Suprapubic skin (tissue), 4 donors: ENCODE measurements around the gene NGDN. TPM values are rescaled to one million over a fixed set of nuclear protein-coding genes. Genes with fewer than 3 reads are reported as not detected.

Source experiments
- DNase-seq, 2 donors: peaks; one replicate each; pipeline ENCODE4 v3.0.0-alpha.2; 2019; ENCODE audit warnings: low spot score in 2 of 2
- H3K27ac ChIP-seq: fragments of 200-600 bp; sonication (generic); one replicate; pipeline ENCODE4 v1.5.1; 2019
- H3K27me3 ChIP-seq: fragments of 200-600 bp; sonication (generic); one replicate; pipeline ENCODE4 v1.5.1; 2019
- H3K36me3 ChIP-seq: fragments of 200-600 bp; sonication (generic); one replicate; pipeline ENCODE4 v1.5.1; 2019
- H3K4me1 ChIP-seq: fragments of 200-600 bp; sonication (generic); one replicate; pipeline ENCODE4 v1.5.1; 2019
- H3K4me3 ChIP-seq: fragments of 200-600 bp; sonication (generic); one replicate; pipeline ENCODE4 v1.5.1; 2019; ENCODE audit warnings: mild to moderate bottlenecking
- H3K9me3 ChIP-seq: fragments of 200-600 bp; sonication (generic); one replicate; pipeline ENCODE4 v1.5.1; 2019
- EP300 ChIP-seq: sonication (generic); formaldehyde crosslinking; IDR thresholded peaks from one replicate; pipeline ENCODE4 v1.6.1; 2017; ENCODE audit warnings: antibody characterized with exemption
- POLR2A ChIP-seq, 2 donors: fragments of 450-650 bp; IDR thresholded peaks; one replicate each; pipeline ENCODE4 v1.6.1; 2017; ENCODE audit warnings: antibody characterized with exemption in 2 of 2, mild to moderate bottlenecking in 2 of 2, moderate library complexity in 2 of 2
- POLR2AphosphoS5 ChIP-seq, 3 donors: sonication (generic); formaldehyde crosslinking; IDR thresholded peaks; one replicate each; pipeline ENCODE4 v1.6.1; 2017; ENCODE audit warnings: antibody characterized with exemption in 3 of 3
- WGBS: methylation state at CpG from one replicate; pipeline ENCODE4 v1.1.5; 2018; 5-methylcytosine and 5-hydroxymethylcytosine counted together
- total RNA-seq, 4 donors: library from RNA; depleted of rRNA; stranded (reverse); fragments of >200 nt; gene quantifications; one replicate each; pipeline ENCODE4 v1.1.0, GENCODE V29; 2016
- TF ChIP-seq, protein P1 (sequence below), 2 donors: fragments of 200-600 bp in 1 of 2; fragments of 450-650 bp in 1 of 2; sonication (generic) in 1 of 2; IDR thresholded peaks; one replicate each; pipeline ENCODE4 v1.5.1; 2016 to 2019; ENCODE audit warnings: antibody characterized with exemption in 2 of 2, mild to moderate bottlenecking in 1 of 2, moderate library complexity in 1 of 2

NGDN gene
- total RNA-seq, 4 donors from 2014 or later, result 31.1 to 61.4 (median 46.5) TPM

DNA sequence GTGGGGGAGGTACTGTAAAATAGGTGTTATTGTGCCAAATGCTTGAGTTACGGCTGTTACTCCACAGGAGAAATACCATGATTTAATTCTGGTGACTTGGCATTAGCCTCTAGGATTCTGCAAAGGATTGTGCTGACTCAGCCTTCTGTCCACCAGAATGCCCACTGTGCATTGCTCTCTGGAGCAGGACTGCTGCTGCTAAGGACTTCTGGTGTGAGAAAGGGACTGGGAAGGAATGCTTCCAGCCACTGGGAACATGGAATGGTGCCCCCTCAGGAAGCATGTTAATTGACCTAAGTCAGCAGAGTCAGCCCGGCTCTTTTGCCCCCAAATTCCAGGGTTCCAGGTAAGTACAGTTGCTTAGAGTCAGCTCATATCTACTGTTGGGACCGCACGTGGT is 49.2 kb downstream of the NGDN start:
- Histone ChIP-seq H3K27me3 (no peaks in the 10 kb centered on the region), H3K36me3 (no peaks in the 10 kb centered on the region), H3K9me3 (no peaks in the 10 kb centered on the region), H3K27ac (no peak overlapping the region), H3K4me1 (peaks cover 10% of the 10 kb centered on the region), H3K4me3 (no peak overlapping the region)
- WGBS, result 84% methylated on average over 3 of the region's 4 CpGs
- DNase-seq, result no peak
- no peak for TF ChIP-seq POLR2AphosphoS5 (IDR thresholded peaks at IDR 0.05)
- TF ChIP-seq POLR2A (IDR thresholded peaks at IDR 0.05), result no peak
- no peak for TF ChIP-seq EP300
- TF ChIP-seq, protein P1, sequence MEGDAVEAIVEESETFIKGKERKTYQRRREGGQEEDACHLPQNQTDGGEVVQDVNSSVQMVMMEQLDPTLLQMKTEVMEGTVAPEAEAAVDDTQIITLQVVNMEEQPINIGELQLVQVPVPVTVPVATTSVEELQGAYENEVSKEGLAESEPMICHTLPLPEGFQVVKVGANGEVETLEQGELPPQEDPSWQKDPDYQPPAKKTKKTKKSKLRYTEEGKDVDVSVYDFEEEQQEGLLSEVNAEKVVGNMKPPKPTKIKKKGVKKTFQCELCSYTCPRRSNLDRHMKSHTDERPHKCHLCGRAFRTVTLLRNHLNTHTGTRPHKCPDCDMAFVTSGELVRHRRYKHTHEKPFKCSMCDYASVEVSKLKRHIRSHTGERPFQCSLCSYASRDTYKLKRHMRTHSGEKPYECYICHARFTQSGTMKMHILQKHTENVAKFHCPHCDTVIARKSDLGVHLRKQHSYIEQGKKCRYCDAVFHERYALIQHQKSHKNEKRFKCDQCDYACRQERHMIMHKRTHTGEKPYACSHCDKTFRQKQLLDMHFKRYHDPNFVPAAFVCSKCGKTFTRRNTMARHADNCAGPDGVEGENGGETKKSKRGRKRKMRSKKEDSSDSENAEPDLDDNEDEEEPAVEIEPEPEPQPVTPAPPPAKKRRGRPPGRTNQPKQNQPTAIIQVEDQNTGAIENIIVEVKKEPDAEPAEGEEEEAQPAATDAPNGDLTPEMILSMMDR (IDR thresholded peaks at IDR 0.05), result no peak

- H3K9me3 ChIP-seq, result no peaks in the 10 kb centered on the region
- DNase-seq, result no peak
- peaks cover 1% of the 10 kb centered on the region for H3K36me3 ChIP-seq
- H3K4me3 ChIP-seq, result no peak overlapping the region
- no peaks in the 10 kb centered on the region for H3K4me1 ChIP-seq
- TF ChIP-seq EP300, result no peak
- TF ChIP-seq, protein P1 (IDR thresholded peaks at IDR 0.05), result no peak
- no peak overlapping the region for H3K27ac ChIP-seq
- H3K27me3 ChIP-seq, result no peaks in the 10 kb centered on the region
- 83% methylated on average over 14 of the region's 14 CpGs for WGBS
These were observed 51.5 kb downstream of the NGDN start for GRCh38 chr14:23520899-23521533.

DNA sequence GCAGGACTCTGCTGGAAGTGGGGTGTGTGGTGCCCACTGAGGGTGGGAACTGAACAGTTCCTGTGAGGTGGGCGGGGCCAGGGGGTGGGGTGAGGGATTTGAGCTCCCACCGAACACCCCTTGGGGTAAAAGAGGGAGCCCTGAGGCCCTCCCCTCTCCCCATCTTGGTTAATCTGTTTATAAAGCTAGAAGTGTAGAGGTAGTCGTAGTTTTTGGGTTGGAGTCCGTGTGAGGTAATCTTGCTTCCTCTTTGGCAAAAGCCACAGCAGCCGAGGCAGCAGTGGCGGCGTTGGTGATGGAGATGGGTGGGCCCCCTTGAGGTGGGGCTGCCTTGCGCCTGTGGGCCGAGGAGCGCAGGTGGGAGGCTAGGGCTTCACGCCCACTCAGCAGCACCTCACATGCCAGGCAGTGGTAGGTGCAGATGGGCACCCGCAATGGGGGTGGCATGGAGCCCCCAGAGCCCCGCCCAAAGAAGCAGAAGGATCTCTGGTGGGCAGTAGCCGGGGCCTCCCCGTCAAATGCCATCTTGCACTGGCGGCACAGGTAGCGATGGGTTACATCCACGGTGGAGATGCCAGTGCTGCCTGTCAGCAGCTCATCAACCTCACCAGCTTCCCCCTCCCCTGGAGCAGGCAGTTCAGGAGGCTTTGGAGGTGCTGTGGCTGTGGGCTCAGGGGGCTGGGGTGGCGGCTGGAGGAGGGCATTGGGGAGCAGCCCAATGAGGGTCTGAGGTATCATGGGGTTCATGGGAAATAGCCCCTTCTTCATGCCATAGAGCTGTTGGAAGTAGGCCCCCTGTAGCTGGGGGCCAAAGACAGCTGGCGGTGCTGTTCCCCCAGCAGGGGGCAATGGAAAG is 52.5 kb downstream of the NGDN start:
- Histone ChIP-seq H3K4me1 (no peaks in the 10 kb centered on the region), H3K36me3 (peaks cover 5% of the 10 kb centered on the region), H3K27ac (no peak overlapping the region), H3K27me3 (no peaks in the 10 kb centered on the region), H3K9me3 (no peaks in the 10 kb centered on the region), H3K4me3 (no peak overlapping the region)
- TF ChIP-seq POLR2AphosphoS5 (IDR thresholded peaks at IDR 0.05), result no peak
- no peak for TF ChIP-seq POLR2A (IDR thresholded peaks at IDR 0.05)
- TF ChIP-seq EP300, result no peak
- TF ChIP-seq, protein P1 (IDR thresholded peaks at IDR 0.05), result no peak
- no peak for DNase-seq
- WGBS, result 79% methylated on average over 9 of the region's 20 CpGs

- Histone ChIP-seq H3K27me3 (no peaks in the 10 kb centered on the region), H3K4me1 (no peaks in the 10 kb centered on the region), H3K36me3 (peaks cover 5% of the 10 kb centered on the region), H3K27ac (no peak overlapping the region), H3K4me3 (no peak overlapping the region), H3K9me3 (no peaks in the 10 kb centered on the region)
- 86% methylated on average over 9 of the region's 9 CpGs for WGBS
- no peak for DNase-seq
- TF ChIP-seq POLR2A (IDR thresholded peaks at IDR 0.05), result no peak
- TF ChIP-seq EP300, result no peak
- TF ChIP-seq, protein P1 (IDR thresholded peaks at IDR 0.05), result no peak
- no peak for TF ChIP-seq POLR2AphosphoS5 (IDR thresholded peaks at IDR 0.05)
These were observed 53.2 kb downstream of the NGDN start for GRCh38 chr14:23522643-23523198.
